SJCRH30 (cell line): ENCODE data around the gene PINK1. TPM values are rescaled to one million over a fixed set of nuclear protein-coding genes. Genes with fewer than 3 reads are reported as not detected.

Experiments used
- DNase-seq, 2 experiments: peaks; one replicate each; pipeline ENCODE4 v3.0.0-alpha.2; 2015 to 2020
- H3K27ac ChIP-seq: fragments of 250-450 bp; sonication (Bioruptor Pico); 2 replicates; pipeline ENCODE4 v1.5.1; 2020; ENCODE audit warnings: mild to moderate bottlenecking, moderate library complexity
- H3K27me3 ChIP-seq: fragments of 250-450 bp; sonication (Bioruptor Pico); 2 replicates; pipeline ENCODE4 v1.5.1; 2020; ENCODE audit warnings: mild to moderate bottlenecking, moderate library complexity
- H3K36me3 ChIP-seq: fragments of 250-450 bp; sonication (Bioruptor Pico); 2 replicates; pipeline ENCODE4 v1.5.1; 2020; ENCODE audit warnings: mild to moderate bottlenecking, moderate library complexity
- H3K4me1 ChIP-seq: fragments of 250-450 bp; sonication (Bioruptor Pico); 2 replicates; pipeline ENCODE4 v1.5.1; 2020; ENCODE audit warnings: mild to moderate bottlenecking, moderate library complexity
- H3K4me3 ChIP-seq: fragments of 250-450 bp; sonication (Bioruptor Pico); 2 replicates; pipeline ENCODE4 v1.5.1; 2020; ENCODE audit warnings: mild to moderate bottlenecking, moderate library complexity
- H3K9me3 ChIP-seq: fragments of 250-450 bp; sonication (Bioruptor Pico); replicated peaks from 2 replicates; pipeline ENCODE4 v1.5.1; 2020; ENCODE audit warnings: mild to moderate bottlenecking, moderate library complexity
- total RNA-seq: library from RNA; depleted of rRNA; stranded (reverse); fragments of >200 nt; shearing (Covaris generic); gene quantifications from 2 replicates; pipeline ENCODE4 v1.2.3, GENCODE V29; 2014; rRNA removed

Gene PINK1
- total RNA-seq, 1 experiment from 2014 or later, result 14.8 TPM

DNA sequence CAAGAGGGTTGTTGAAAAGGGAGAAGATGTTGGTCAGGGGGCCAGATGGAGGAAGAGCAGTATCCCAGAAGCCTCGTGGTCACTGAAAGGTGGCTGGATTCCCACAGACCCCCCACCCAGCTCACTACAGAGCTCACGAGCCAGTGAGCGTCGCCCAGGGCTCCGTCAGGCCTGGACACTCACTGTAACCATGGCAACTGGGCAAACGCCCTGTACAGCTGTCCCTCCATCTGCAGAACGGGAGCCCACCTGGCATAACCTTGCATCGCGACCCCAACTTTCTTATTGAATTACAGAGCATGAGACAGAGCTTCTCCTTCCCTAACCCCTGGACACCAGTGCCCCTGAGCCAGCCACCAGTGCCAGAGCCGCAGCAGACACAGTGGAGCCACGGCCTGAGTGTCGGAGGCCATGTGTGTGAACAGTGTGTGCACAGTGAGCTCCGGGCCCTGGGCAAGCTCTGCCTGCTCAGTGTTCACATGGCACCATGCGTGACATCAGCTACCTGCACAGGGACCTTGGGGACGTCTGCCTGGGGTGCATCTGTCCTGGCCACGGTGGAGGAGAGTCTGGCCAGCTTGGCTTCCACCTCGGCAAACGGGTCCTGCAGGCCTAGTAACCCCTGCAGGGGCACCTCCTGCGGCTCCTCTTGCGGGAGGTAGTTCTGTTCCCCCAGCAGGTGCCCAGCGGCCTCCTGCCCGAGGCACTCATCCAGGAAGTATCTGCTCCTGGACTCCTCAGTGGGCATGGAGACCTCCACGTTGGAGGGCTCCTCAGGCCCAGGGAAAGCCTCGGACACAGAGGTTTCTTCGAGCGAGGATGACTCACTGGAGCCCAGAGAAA lies 53.8 kb downstream of the PINK1 start:
- no peak overlapping the region for H3K4me3 ChIP-seq
- H3K9me3 ChIP-seq, result no peaks in the 10 kb centered on the region
- no peaks in the 10 kb centered on the region for H3K27me3 ChIP-seq
- H3K27ac ChIP-seq, result no peak overlapping the region
- peaks cover 6% of the 10 kb centered on the region; the same call in 1 of the 2 replicates for H3K4me1 ChIP-seq
- DNase-seq, result peak in 1 of 2 experiments; percentile 47
- H3K36me3 ChIP-seq, result no peaks in the 10 kb centered on the region

DNA sequence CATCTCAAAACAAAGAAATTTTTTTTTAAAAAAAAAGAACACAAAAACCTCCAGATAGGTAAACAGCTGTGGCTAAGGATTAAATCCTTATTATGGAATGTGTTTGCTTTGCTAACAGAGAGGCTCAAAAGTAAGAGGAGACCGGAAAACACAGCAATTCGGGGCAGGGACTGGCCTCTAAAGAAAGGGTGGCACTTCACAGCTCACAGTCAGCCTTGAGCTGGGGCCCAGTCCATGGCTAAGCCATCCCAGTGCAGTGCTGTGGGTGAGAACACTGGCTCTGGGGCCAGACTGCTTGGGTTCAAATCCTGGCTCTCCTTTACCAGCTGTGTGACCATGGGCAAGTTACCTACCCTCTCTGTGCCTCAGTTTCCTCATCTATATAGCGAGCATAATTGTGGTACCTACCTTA lies 56.4 kb downstream of the PINK1 start:
- no peak for DNase-seq
- H3K4me1 ChIP-seq, result no peaks in the 10 kb centered on the region
- H3K36me3 ChIP-seq, result no peaks in the 10 kb centered on the region
- H3K9me3 ChIP-seq, result no peaks in the 10 kb centered on the region
- no peaks in the 10 kb centered on the region for H3K27me3 ChIP-seq
- no peak overlapping the region for H3K4me3 ChIP-seq
- no peak overlapping the region for H3K27ac ChIP-seq

DNA sequence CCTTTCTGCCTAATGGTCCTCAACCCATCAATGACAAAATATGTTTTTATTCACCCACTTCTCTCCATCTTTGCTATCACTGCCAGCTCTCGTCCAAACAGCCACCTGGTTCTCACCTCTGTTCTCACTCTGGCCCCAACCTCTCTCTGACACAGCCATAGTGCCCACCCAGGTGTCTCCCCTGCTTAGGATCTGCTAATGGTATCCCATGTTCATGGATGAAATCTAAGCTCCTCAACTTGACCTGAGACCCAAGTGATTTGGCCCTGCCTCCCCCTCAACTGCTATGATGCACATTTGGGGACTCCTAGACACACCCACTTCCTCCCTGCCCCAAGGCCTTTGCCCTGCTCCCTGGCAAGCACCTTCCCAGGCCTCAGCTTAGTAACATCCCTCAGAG lies 58.6 kb downstream of the PINK1 start:
- no peak for DNase-seq
- Histone ChIP-seq H3K9me3 (no peaks in the 10 kb centered on the region), H3K27ac (no peak overlapping the region), H3K27me3 (no peaks in the 10 kb centered on the region), H3K4me1 (peaks cover 3% of the 10 kb centered on the region; the same call in 1 of the 2 replicates), H3K36me3 (no peaks in the 10 kb centered on the region), H3K4me3 (no peak overlapping the region)

DNA sequence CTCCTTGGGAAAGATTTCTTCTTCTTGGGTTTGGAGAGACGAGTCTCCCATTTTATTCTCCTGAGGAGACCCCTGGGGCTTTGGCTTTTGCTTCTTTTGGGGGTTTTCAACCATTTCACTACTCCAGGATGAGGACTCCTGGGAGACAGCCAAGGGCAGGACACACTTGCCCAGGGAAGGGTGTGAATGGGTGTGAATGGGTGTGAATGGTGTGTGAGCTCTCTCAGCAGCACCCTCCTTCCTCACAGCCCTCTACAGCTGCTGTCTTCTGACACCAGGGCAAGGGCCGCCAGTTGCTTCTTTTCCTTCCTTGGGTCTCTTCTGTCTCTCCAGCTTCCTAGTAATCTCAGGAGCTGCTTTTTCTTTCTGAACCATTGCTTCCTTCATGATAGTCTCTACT lies 60.4 kb downstream of the PINK1 start:
- no peaks in the 10 kb centered on the region for H3K27me3 ChIP-seq
- no peak overlapping the region for H3K27ac ChIP-seq
- no peaks in the 10 kb centered on the region for H3K9me3 ChIP-seq
- DNase-seq, result no peak
- H3K4me1 ChIP-seq, result peaks cover 17% of the 10 kb centered on the region
- no peaks in the 10 kb centered on the region for H3K36me3 ChIP-seq
- no peak overlapping the region for H3K4me3 ChIP-seq

DNA sequence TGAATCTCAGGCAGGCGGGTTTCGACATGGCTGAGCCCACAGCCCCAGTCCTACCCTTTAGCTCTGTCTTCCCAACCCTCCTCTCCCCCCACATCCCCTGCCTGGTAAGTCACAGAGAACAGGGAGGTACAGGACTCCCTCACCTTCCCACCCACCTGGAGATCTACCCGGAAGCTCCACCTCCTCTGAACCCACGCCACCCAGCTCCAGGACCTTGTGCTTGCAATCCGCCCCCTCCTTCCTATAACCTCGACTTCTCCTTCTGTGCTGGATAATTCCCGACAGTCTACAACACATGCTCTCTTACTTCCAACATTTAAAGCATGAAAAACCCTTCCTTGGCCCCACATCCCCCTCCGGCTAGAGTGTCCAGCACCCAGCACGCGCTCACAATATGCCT lies 62.3 kb downstream of the PINK1 start:
- peaks cover 33% of the 10 kb centered on the region for H3K4me1 ChIP-seq
- H3K36me3 ChIP-seq, result no peaks in the 10 kb centered on the region
- H3K27ac ChIP-seq, result no peak overlapping the region
- no peaks in the 10 kb centered on the region for H3K27me3 ChIP-seq
- no peak overlapping the region for H3K4me3 ChIP-seq
- DNase-seq, result no peak
- no peaks in the 10 kb centered on the region for H3K9me3 ChIP-seq

DNA sequence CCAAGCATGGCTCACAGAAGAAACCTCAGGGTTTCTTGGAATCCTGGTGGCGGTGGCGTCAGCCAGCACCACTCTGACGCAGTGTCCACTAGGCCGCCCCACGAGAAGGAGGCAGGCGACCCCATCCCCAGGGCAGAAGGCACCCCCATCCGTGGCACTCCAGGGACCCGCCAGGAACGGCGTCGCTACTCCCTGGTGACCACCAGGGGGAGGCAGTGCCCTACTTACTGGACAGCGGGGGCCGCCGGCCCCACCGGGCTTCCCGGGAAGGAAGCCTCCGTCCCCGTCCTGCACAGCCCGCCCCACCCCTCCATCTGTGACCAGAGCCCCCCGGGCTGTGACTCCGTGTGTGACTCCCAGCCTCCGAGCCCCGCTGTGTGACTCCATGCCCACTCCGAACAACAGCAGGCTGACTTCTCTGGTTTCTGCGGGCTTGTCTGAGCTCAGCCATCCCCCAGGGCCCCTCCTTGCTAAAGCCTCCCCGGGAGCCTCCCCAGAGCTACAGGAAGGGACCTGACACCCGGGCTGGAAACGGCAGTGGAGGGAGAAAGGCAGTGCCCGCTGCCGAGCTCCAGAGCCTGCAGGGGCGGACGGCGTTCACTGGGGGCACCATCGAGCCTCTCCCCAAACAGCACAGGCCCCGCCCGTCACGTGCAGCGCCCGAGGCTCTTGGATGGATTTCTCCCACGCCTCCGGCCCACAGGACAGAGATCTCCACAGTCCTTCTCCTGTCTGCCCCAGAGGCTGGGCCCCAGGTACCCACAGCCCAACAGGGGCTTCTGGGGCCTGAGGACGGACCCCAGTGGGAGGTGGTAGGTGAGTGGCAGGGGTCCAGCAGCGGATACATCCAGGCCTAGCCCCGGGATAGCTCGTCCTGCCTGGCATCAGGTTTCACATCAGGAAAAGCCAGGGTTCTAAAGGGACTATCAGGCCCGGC lies 63.4 kb downstream of the PINK1 start:
- DNase-seq, result peak; percentile 98 to 99

DNA sequence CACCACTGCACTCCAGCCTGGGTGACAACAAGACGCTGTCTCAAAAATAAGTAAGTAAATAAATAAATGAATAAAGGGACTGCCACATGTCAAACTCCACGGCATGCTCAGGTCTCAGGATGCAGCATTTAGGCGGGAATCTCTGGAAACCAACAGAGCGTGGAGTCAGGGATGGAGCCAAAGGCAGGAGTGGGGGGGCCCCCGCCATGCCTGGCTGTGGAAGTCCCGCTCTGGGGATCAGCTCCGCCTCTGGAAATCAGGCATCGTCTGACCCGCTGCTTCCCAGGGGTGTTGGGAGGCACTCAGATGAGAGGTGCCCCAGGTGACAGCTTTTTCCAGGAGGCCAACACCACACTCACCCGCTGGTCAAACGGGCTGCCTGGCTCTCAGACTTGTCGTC lies 64.3 kb downstream of the PINK1 start:
- H3K27me3 ChIP-seq, result no peaks in the 10 kb centered on the region
- no peaks in the 10 kb centered on the region for H3K36me3 ChIP-seq
- H3K27ac ChIP-seq, result no peak overlapping the region
- H3K4me3 ChIP-seq, result no peak overlapping the region
- H3K4me1 ChIP-seq, result peaks cover 37% of the 10 kb centered on the region
- no peak for DNase-seq
- H3K9me3 ChIP-seq, result no peaks in the 10 kb centered on the region

More for the DNA sequence above, 63.4 kb downstream of the PINK1 start:
- Histone ChIP-seq H3K27ac (peak overlapping the region; percentile 73), H3K36me3 (no peaks in the 10 kb centered on the region), H3K27me3 (no peaks in the 10 kb centered on the region), H3K9me3 (no peaks in the 10 kb centered on the region), H3K4me1 (peaks cover 37% of the 10 kb centered on the region), H3K4me3 (peak overlapping the region; percentile 60)

DNA sequence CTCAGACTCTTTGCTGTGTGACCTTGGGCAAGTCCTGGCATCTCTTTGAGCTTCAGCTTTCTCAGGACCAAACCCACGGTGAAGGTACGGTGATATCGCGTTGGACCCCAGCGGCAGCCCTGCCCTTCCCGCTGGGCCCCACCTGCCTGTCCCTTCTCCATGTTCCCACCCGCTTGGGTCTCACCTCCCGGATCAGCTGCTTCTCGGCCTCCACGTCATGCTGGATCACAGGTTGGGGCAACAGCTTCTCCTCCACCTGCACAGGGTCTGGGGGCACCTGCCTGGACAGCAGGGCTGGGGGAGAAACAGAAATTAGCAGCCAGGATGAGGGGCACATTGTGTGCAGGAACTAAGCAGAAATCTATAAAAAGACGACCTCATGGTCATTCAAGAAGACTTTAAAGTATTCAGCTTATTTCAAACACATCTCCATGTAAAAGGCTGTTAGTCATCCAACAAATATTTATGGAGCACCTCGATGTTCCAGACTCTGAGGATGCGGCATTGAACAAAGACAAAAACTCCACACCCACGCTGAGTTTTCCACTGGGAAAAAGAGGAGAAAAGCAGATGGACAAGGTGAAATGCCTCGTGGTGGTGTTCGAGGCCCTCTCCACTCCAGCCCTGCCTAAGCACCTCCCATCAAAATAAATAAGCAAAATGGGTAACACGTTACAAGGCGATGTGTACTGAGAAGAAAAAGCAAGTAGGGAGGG lies 65.1 kb downstream of the PINK1 start:
- no peak overlapping the region for H3K4me3 ChIP-seq
- DNase-seq, result no peak
- peak overlapping the region; percentile 50 for H3K27ac ChIP-seq

DNA sequence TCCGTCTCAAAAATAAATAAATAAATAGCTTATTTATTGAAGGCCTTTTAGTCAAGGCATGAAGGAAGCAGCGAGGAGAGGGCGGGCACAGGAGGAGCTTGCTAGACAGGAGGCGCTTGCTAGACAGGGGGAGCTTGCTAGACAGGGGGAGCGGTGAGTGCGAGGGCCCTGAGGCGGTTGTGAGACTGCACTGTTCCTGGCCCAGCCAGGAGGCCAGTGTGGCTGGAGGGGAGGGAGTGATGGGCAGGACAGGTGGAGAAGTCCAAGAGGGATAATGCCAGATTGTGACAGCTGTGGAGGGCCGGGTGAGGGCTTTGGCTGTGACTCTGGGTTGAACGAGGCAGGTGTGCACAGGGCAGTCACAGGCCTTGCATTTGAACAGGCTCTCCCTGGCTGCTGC lies 66.3 kb downstream of the PINK1 start:
- Histone ChIP-seq H3K4me3 (no peak overlapping the region), H3K36me3 (no peaks in the 10 kb centered on the region), H3K27ac (peak overlapping the region; percentile 50), H3K9me3 (no peaks in the 10 kb centered on the region), H3K4me1 (peaks cover 37% of the 10 kb centered on the region), H3K27me3 (no peaks in the 10 kb centered on the region)
- DNase-seq, result peak; percentile 99 to 100

More for the DNA sequence above, 65.1 kb downstream of the PINK1 start:
- H3K4me1 ChIP-seq, result peaks cover 37% of the 10 kb centered on the region
- H3K27me3 ChIP-seq, result no peaks in the 10 kb centered on the region
- no peaks in the 10 kb centered on the region for H3K9me3 ChIP-seq
- no peaks in the 10 kb centered on the region for H3K36me3 ChIP-seq

DNA sequence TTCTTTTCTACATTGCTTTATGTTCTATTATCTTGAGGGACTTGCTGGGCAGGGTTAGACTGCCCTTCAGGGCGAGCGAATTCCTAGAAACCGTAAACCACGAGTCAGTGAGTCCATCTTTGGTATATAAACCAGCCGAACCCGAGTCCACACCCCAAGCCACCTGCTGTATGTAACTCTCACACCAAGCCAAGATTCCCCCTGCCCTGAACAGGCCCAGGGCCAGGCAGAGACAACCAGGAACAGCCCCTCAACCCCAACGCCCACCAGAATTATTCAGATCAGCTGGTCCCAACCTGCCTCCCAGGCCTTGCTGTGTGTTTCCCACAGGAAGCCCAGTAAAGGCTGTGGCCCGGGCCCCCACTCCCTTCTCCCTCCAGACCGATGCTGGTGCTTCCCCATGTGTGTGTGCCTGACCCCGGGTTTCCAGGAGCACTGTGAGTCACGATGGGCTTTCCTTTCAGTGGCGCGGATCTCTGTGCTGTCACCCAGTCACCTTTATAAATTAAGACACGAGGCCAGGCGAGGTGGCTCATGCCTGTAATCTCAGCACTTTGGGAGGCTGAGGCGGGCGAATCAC lies 67.5 kb downstream of the PINK1 start:
- Histone ChIP-seq H3K4me1 (peaks cover 37% of the 10 kb centered on the region), H3K36me3 (no peaks in the 10 kb centered on the region), H3K9me3 (no peaks in the 10 kb centered on the region), H3K27ac (peak overlapping the region; percentile 50), H3K4me3 (no peak overlapping the region), H3K27me3 (no peaks in the 10 kb centered on the region)
- DNase-seq, result peak in 1 of 2 experiments; percentile 48

Other genes starting within 250 kb of the PINK1 start
- 4.7 and 6.2 TPM in 2 replicates for gene CAMK2N1, start 147.2 kb upstream of the PINK1 start, total RNA-seq
- 26.7 and 28.8 TPM in 2 replicates for gene MUL1, start 125.3 kb upstream of the PINK1 start, total RNA-seq
- 0.25 and 0.73 TPM in 2 replicates for gene FAM43B, start 80.9 kb upstream of the PINK1 start, total RNA-seq
- gene CDA, start 44.4 kb upstream of the PINK1 start, total RNA-seq, result not detected in 2 replicates
- gene DDOST, start 27.9 kb downstream of the PINK1 start, total RNA-seq, result 267 and 269 TPM in 2 replicates
- gene KIF17, start 84.5 kb downstream of the PINK1 start, total RNA-seq, result 0.06 and 0.10 TPM in 2 replicates
- 8.4 and 10.7 TPM in 2 replicates for gene SH2D5, start 99.2 kb downstream of the PINK1 start, total RNA-seq
- 244 and 283 TPM in 2 replicates for gene HP1BP3, start 153.8 kb downstream of the PINK1 start, total RNA-seq